ENCODE data around the gene ZBTB20. TPM values are rescaled to one million over a fixed set of nuclear protein-coding genes. Genes with fewer than 3 reads are reported as not detected.
A peak's percentile ranks its signal among the peaks of the same experiment; 100 is the strongest.

Gene ZBTB20
- total RNA-seq, 2 donors from 2014 or later = 55.3 to 61.2 TPM

DNA sequence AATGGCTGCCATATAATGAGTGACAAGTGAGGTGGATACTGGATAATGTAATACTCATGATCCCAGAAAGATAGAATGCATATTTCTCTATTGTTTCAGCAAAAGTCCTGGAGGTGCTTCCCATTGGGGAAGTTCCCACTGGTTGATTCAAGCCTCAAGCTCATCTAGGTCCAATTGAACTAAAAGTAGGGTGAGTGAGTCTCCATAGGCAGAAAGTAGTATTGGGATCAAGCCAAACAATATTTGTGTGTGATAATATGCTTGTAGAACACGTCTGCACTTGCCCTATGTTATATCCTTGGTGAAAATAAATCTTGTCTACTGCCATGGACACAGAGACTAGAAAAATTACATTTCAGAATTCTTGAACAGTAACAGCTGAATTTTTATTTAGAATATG is 14.8 kb upstream of the ZBTB20 start:
- H3K4me1 Mint-ChIP-seq = peaks cover 16% of the 10 kb centered on the region
- peaks cover 4% of the 10 kb centered on the region for H3K27me3 Mint-ChIP-seq
- no peak overlapping the region for H3K4me3 Mint-ChIP-seq
- ATAC-seq = no peak
- H3K36me3 Mint-ChIP-seq (ENCODE audit: low read depth) = peaks cover 2% of the 10 kb centered on the region
- no peak for DNase-seq
- H3K27ac Mint-ChIP-seq = no peak overlapping the region
- no peaks in the 10 kb centered on the region for H3K9me3 ChIP-seq (ENCODE audit: control insufficient read depth, low read length, poor library complexity, severe bottlenecking)

GRCh38 chr3:115161168-115161834 is 14.2 kb upstream of the ZBTB20 start:
- no peak overlapping the region for H3K27ac Mint-ChIP-seq
- no peaks in the 10 kb centered on the region for H3K9me3 ChIP-seq (ENCODE audit: control insufficient read depth, low read length, poor library complexity, severe bottlenecking)
- H3K36me3 Mint-ChIP-seq (ENCODE audit: low read depth) = peaks cover 2% of the 10 kb centered on the region
- H3K27me3 Mint-ChIP-seq = peaks cover 10% of the 10 kb centered on the region
- no peak overlapping the region for H3K4me3 Mint-ChIP-seq
- peaks cover 16% of the 10 kb centered on the region for H3K4me1 Mint-ChIP-seq
- no peak for ATAC-seq
- DNase-seq = no peak

- no peak for ATAC-seq
- H3K27me3 Mint-ChIP-seq = peaks cover 11% of the 10 kb centered on the region
- DNase-seq = no peak
- peak overlapping the region; percentile 37 for H3K27ac Mint-ChIP-seq
- no peak overlapping the region for H3K4me3 Mint-ChIP-seq
- peaks cover 9% of the 10 kb centered on the region for H3K4me1 Mint-ChIP-seq
- H3K9me3 ChIP-seq (ENCODE audit: control insufficient read depth, low read length, poor library complexity, severe bottlenecking) = no peaks in the 10 kb centered on the region
- peaks cover 2% of the 10 kb centered on the region for H3K36me3 Mint-ChIP-seq (ENCODE audit: low read depth)
Observed at GRCh38 chr3:115160295-115160694, 13.2 kb upstream of the ZBTB20 start.

GRCh38 chr3:115156046-115156654 is 9.1 kb upstream of the ZBTB20 start:
- DNase-seq (no peak), ATAC-seq (no peak)
- Mint-ChIP-seq H3K27ac (no peak overlapping the region), H3K36me3 (ENCODE audit: low read depth) (peaks cover 2% of the 10 kb centered on the region), H3K27me3 (peaks cover 11% of the 10 kb centered on the region), H3K4me3 (no peak overlapping the region), H3K4me1 (no peaks in the 10 kb centered on the region)
- H3K9me3 ChIP-seq (ENCODE audit: control insufficient read depth, low read length, poor library complexity, severe bottlenecking) = no peaks in the 10 kb centered on the region

- H3K9me3 ChIP-seq (ENCODE audit: control insufficient read depth, low read length, poor library complexity, severe bottlenecking) = no peaks in the 10 kb centered on the region
- no peak for ATAC-seq
- DNase-seq = no peak
- H3K27ac Mint-ChIP-seq = no peak overlapping the region
- no peak overlapping the region for H3K4me3 Mint-ChIP-seq
- peaks cover 2% of the 10 kb centered on the region for H3K36me3 Mint-ChIP-seq (ENCODE audit: low read depth)
- peaks cover 11% of the 10 kb centered on the region for H3K27me3 Mint-ChIP-seq
- no peaks in the 10 kb centered on the region for H3K4me1 Mint-ChIP-seq
Observed at GRCh38 chr3:115154611-115155010, 7.5 kb upstream of the ZBTB20 start.

- Mint-ChIP-seq H3K4me3 (no peak overlapping the region), H3K4me1 (peaks cover 2% of the 10 kb centered on the region), H3K27ac (no peak overlapping the region)
Observed at GRCh38 chr3:115151921-115152320, 4.8 kb upstream of the ZBTB20 start.

GRCh38 chr3:115148142-115148790 is 1.2 kb upstream of the ZBTB20 start:
- H3K27me3 Mint-ChIP-seq = no peaks in the 10 kb centered on the region
- ATAC-seq (no peak), DNase-seq (no peak)
- peak overlapping the region; percentile 98 for H3K4me3 Mint-ChIP-seq
- H3K27ac Mint-ChIP-seq = peak overlapping the region; percentile 98
- peaks cover 16% of the 10 kb centered on the region for H3K4me1 Mint-ChIP-seq
- no peaks in the 10 kb centered on the region for H3K36me3 Mint-ChIP-seq (ENCODE audit: low read depth)
- H3K9me3 ChIP-seq (ENCODE audit: control insufficient read depth, low read length, poor library complexity, severe bottlenecking) = no peaks in the 10 kb centered on the region

More at GRCh38 chr3:115151921-115152320, 4.8 kb upstream of the ZBTB20 start:
- no peak for ATAC-seq
- DNase-seq = no peak
- H3K36me3 Mint-ChIP-seq (ENCODE audit: low read depth) = no peaks in the 10 kb centered on the region
- no peaks in the 10 kb centered on the region for H3K9me3 ChIP-seq (ENCODE audit: control insufficient read depth, low read length, poor library complexity, severe bottlenecking)
- peaks cover 6% of the 10 kb centered on the region for H3K27me3 Mint-ChIP-seq

GRCh38 chr3:115147329-115148141 is 447 bp upstream of the ZBTB20 start:
- DNase-seq (peak; percentile 84 to 96 (median 93)), ATAC-seq (peak; percentile 78)
- no peaks in the 10 kb centered on the region for H3K9me3 ChIP-seq (ENCODE audit: control insufficient read depth, low read length, poor library complexity, severe bottlenecking)
- H3K27ac Mint-ChIP-seq = peak overlapping the region; percentile 98
- H3K4me1 Mint-ChIP-seq = peaks cover 18% of the 10 kb centered on the region
- H3K27me3 Mint-ChIP-seq = no peaks in the 10 kb centered on the region
- no peaks in the 10 kb centered on the region for H3K36me3 Mint-ChIP-seq (ENCODE audit: low read depth)
- H3K4me3 Mint-ChIP-seq = peak overlapping the region; percentile 98

- H3K9me3 ChIP-seq (ENCODE audit: control insufficient read depth, low read length, poor library complexity, severe bottlenecking) = no peaks in the 10 kb centered on the region
- ATAC-seq (no peak), DNase-seq (peak in 2 of 3 donors; percentile 15 to 36)
- Mint-ChIP-seq H3K27ac (peak overlapping the region; percentile 98), H3K4me1 (peaks cover 19% of the 10 kb centered on the region), H3K27me3 (no peaks in the 10 kb centered on the region), H3K4me3 (peak overlapping the region; percentile 94), H3K36me3 (ENCODE audit: low read depth) (no peaks in the 10 kb centered on the region)
Observed at GRCh38 chr3:115146032-115146417, 1.1 kb downstream of the ZBTB20 start.

- DNase-seq (no peak), ATAC-seq (no peak)
- H3K9me3 ChIP-seq (ENCODE audit: control insufficient read depth, low read length, poor library complexity, severe bottlenecking) = no peaks in the 10 kb centered on the region
- no peak overlapping the region for H3K27ac Mint-ChIP-seq
- peaks cover 2% of the 10 kb centered on the region for H3K36me3 Mint-ChIP-seq (ENCODE audit: low read depth)
- no peak overlapping the region for H3K4me3 Mint-ChIP-seq
- H3K27me3 Mint-ChIP-seq = no peaks in the 10 kb centered on the region
- peaks cover 23% of the 10 kb centered on the region for H3K4me1 Mint-ChIP-seq
Observed at GRCh38 chr3:115141033-115141757, 5.9 kb downstream of the ZBTB20 start.

- DNase-seq (no peak), ATAC-seq (no peak)
- Mint-ChIP-seq H3K4me1 (peaks cover 9% of the 10 kb centered on the region), H3K27ac (peak overlapping the region; percentile 21), H3K36me3 (ENCODE audit: low read depth) (peaks cover 2% of the 10 kb centered on the region), H3K27me3 (no peaks in the 10 kb centered on the region), H3K4me3 (no peak overlapping the region)
- H3K9me3 ChIP-seq (ENCODE audit: control insufficient read depth, low read length, poor library complexity, severe bottlenecking) = no peaks in the 10 kb centered on the region
Observed at GRCh38 chr3:115139072-115139471, 8.0 kb downstream of the ZBTB20 start.

DNA sequence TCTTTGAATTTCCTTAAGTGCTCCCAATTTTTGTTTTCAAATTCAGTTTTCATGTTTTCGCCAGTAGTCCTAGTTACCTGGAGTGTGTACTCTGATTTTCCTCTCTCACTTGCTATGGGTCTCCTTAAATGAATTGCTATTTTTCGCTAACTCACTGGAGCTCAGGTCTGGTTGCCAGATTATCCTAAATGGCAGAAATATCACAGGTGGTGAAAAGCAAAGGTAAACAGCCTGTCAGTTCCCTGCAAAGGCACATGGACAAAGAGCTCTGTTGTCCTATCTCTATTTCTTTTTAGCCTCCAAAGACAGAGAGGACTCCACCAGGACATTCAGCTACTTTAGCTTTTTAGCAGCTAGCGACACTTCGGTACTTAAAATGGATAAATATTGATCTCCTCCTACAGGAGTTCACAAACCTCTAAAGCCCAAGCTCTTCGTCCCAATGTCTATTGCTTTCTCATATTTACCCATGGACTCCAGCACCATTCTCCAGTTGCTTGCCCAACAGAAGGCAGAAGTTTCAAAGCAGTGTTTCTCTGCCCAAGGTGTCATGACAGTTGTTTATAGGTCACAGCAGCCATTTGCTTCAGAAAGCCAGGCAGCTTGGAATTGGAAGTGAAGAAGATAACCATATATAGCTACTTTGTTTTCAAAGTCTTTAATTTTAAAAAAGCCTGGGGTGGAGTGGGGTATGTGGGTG is 12.3 kb downstream of the ZBTB20 start:
- Mint-ChIP-seq H3K27me3 (no peaks in the 10 kb centered on the region), H3K36me3 (ENCODE audit: low read depth) (peaks cover 2% of the 10 kb centered on the region), H3K27ac (no peak overlapping the region), H3K4me1 (peaks cover 6% of the 10 kb centered on the region), H3K4me3 (no peak overlapping the region)
- ATAC-seq = no peak
- no peaks in the 10 kb centered on the region for H3K9me3 ChIP-seq (ENCODE audit: control insufficient read depth, low read length, poor library complexity, severe bottlenecking)
- DNase-seq = no peak

All from T-helper 17 cell (primary cell).